ENCODE measurements around the gene RNF41.
"Not testable (repeated sequence)": the region's sequence is repeated elsewhere in the genome, so short reads cannot be mapped to it uniquely, and the experiment has no call there.

RNF41 gene

DNA sequence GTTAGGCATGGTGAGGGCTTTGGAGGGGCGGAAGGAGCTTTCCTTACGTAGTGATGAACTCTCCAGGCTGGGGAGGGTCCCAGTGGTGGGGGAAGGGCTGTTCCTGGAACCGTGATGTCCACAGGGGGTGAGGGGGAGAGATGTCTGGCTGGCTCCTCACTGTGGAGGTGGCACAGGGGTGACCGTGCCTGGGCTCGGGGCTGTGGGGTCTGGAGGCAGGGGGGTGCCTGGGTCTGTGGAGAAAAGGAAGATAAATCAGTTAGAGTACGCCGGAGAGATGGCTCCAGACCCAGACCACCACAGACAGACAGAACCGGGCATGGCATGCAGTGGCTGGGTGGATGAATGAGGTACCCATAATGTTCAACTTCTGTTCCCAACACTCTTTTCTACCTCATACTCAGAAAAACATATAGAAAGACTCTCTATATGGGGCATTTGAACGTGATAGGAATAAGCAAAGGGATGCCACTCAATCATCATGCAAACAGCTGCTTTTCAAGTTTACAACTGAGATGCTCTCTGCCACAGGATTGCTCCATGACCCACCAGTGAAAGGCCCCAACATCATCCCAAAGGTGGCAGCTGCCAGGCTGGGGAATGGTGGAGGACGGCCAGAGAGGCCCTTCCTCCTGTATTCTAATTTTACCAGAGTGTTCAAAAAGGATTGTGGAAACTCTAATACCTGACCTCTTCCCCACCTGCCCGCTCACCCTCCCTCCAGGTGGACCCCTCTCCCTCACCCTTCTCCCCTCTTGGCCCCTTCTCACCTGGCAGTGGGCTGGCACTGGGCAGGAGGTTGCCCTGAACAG, 58.0 kb downstream of the RNF41 start:
- no peak for DNase-seq

DNA sequence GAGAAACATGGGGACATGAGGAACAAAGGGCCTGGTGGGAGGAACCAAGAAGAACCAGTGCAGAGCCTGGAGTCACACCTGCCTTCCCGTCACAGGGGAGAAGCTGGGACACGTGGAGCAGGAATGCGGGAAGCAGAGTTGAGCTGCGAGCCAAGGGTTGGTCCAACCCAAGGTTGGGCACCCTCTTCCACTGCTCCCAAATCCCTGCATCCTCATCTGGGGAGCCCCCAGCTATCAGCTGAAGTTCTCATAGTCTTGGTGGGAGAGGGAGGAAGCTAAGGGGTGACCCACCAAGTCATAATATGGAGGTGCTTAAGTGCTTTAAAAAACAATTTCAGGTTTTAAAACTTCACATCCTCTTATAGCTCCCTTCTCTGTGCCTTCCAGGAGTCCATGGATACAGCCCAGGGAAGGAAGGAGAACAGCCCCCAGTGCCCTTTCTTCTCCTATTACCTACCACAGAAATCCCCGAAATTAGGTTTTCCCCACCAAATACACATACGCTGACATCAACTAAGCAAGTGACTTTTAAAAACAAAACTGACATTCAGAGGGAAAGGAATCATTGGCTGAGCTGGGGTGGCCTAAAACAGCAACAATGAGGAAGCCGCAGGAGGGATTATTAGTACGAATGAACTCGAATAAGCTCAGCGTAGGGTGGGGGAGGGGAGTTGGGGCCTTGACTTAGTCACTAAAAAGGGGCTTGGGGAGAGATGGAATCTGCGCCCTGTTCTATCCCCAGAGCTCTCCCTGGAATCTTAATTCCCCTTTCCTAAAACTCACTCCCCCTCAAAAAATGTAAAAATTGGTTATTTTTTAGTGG, 59.0 kb downstream of the RNF41 start:
- no peak for DNase-seq

DNA sequence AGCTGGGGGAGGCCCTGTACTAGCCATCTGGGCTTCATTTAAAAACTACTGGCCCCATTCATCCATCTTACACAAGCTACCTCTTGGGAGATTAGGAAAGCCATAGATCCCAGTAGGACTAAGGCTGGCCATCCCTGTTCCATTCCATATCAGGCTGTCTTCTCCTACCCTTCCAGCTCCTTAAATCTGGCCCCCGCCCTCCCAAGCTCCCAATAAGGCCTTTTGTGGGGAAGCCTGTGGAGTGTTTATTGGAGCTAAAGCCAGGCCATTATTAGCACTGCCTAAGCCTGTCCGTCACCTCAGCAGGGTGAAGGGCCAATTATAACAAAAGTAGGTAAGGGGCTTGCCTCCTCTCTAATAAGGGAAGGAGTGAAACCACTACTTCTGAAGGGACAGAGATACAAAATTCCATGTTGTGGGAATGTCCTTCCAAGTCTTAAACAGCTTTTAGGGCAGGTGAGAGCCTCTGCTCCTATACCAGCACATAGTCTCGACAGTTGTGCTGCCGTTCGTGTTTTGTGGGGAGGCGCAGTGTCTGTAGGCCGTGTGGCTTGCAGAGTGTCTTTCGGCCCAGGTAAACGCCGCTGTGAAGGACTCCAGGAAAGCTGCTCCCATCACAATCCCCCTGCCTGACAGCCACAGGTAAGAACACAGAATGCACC, 59.9 kb downstream of the RNF41 start:
- DNase-seq: no peak

DNA sequence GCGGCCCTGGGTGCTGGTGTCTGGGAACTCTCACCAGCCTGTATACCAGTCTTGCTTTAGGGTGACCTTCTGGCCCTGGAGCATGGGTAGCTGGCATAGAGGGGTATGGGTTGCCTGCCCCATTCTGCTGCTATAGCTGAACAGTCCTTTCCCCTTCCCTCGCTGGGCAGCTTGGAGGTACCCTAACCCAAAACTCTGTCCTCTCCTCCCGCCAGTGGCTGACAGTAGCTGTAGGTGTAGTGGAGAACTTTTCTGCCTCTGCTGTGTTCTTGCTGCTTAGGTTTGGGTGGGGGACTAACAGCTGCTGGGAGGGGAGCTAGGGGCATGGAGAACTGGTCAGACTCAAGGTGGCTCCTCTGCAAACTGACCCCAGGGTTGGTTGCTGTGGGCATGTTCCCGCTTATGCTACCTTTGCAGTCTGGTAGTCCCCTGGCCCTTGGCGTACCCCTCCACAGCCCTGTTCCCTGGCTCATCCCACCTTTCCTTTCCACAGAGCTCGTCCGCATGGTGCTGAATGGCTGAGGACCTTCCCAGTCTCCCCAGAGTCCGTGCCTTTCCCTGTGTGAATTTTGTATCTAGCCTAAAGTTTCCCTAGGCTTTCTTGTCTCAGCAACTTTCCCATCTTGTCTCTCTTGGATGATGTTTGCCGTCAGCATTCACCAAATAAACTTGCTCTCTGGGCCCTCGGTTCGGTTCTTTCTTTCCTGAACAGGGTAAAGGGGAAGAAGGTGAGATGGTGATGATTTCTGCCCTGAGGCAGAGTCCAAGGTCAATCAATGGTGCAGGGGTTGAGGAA, 60.6 kb downstream of the RNF41 start:
- DNase-seq: no peak

DNA sequence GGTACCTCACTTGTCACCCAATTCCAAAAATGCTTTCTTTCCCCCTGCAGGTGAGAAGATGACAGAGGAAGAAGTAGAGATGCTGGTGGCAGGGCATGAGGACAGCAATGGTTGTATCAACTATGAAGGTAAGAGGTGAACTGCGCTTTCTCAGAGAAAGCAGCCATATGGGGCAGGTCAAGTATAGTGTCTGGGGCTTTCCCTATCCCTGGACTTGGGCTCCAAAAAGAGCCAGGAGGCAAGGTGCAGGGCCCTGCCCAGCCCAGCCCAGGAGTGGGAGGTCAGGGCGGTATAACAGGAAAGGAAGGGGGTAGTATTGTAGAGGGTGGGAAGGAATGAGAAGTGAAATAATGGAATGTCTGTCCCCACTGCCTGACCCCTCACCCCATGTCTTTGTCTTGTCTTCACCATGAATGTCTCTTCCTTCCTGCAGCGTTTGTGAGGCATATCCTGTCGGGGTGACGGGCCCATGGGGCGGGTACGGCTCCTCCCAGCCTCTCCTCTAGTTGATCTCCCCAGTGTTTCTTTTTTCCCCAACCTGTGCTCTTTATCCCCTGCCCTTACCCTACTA, 61.4 kb downstream of the RNF41 start:
- peak; percentile 60 for DNase-seq

DNA sequence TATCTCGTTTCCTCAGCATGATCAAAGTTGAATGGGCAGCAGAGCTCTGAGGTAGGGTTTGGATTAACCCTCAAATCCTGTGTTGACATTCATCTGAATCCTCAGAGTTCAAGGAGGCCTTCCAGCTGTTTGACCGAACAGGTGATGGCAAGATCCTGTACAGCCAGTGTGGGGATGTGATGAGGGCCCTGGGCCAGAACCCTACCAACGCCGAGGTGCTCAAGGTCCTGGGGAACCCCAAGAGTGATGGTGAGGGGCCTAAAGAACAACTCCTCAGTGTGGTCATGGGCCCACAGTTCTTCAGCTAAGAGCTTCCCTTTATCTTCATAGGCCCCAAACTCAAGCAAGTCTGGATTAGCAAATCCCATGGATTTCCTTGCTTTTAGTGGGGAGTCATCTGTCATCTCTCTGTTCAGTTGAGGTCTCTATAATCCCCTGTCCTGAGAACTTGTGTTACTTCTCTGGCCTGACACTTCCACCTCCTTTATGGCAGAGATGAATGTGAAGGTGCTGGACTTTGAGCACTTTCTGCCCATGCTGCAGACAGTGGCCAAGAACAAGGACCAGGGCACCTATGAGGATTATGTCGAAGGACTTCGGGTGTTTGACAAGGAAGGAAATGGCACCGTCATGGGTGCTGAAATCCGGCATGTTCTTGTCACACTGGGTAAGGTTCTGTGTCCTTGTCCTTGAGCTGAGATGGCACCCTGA, 62.1 kb downstream of the RNF41 start:
- DNase-seq: no peak

DNA sequence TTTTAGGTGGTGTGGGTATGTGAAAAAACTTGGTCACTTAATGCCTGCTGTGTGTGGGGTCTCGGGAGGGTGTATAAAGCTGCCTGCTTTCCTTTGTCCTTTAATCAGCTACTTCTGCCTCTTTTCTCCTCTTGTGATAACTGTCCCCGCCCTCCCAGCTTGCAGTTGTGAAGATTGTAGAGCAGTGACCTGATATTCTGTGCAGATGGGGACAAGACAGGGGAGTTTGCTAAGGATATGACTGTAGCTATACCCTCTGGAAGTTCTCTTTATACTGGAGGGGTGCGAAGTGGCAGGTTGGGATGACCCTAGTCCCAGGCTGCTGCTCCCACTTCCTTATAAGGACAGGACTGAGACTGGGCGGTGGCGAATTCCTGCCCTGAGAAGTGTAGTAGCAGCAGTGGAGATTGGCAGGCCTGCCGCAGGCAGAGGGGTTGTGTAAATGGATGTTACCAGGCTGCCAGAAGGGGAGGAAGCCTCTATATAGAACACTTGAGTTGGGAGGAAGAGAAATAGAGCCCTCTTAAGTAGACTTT, 62.7 kb downstream of the RNF41 start:
- peak; percentile 39 for DNase-seq

DNA sequence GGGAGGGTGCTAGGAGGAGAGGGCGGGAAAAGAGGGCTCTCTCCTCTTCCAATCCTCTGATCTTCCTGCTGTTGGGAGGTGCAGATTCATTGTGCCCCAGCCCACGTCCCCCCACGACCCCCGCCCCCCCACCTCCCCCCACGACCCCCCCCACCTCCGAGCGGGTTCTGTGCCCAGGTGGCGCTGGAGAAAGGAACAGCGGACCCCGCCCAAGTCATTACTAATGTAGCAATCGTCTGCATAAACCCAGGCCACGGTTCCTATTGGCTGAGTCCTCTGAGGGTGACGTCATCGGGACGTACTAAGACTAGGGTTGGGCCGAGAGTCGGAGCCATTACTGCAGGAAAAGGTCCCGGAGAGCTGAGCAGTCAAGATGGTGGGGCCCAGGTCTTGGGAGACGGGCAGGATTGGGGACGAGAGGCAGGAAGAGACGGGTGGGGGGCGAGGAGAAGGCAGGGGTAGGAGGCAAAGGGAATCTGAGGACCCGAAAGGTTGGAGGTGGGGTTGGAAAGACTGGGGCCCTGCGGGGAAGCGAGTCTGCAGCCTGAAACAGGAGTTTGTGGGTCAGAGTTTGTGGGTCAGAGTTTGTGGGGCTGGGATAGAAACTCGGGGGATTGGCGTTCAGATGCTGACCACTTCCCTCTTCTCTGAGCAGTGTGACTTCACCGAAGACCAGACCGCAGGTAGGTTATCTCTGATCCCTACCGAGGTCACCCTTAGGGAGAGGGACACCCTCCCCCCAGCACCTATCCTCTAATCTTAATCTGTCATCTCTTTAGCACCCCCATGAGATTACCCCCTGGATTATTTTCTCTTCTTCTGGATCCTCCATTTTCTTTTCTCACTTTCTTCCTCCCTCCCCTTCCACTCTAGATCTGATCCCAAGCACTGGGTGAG, 63.4 kb downstream of the RNF41 start, which contains the start of gene MYL6:
Gene MYL6, plus strand, starts transcription at position 331 of the 897 bp plus-strand sequence. Its CDS starts 43 bp downstream, at position 374.
- DNase-seq: peak; percentile 95

DNA sequence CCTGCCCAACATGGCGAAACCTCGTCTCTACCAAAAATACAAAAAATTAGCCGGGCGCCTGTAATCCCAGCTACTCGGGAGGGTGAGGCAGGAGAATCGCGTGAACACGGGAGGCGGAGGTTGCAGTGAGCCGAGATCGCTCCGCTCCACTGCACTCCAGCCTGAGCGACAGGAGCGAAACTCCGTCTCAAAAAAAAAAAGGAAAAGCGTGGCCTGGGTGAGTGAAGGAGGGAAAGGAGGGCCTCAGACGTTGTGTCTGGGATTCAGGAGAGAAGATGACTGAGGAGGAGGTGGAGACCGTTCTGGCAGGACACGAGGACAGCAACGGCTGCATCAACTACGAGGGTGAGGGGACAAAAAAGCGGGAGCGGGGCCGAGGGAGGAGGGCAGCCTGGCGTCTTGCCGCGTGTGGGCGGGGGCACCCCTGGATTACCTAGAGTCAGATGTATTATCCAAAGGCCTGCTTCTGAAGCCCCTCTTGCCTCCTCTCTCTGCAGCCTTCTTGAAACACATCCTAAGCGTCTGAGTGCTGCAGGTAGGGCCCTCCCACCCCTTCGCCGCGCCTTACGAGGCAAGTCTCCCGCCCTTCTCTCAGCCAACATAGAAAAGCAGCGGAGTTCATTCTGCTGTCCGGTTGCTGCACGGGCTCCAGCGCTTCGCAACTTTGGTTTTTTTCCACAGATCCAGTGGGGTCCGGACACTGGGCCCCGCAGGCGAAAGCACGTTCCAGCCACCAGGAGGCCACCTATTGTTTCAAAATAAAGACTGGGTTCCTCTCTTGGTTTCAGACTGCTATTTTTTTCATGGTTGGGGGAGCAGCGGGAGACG, 64.3 kb downstream of the RNF41 start:
- DNase-seq: peak; percentile 60

DNA sequence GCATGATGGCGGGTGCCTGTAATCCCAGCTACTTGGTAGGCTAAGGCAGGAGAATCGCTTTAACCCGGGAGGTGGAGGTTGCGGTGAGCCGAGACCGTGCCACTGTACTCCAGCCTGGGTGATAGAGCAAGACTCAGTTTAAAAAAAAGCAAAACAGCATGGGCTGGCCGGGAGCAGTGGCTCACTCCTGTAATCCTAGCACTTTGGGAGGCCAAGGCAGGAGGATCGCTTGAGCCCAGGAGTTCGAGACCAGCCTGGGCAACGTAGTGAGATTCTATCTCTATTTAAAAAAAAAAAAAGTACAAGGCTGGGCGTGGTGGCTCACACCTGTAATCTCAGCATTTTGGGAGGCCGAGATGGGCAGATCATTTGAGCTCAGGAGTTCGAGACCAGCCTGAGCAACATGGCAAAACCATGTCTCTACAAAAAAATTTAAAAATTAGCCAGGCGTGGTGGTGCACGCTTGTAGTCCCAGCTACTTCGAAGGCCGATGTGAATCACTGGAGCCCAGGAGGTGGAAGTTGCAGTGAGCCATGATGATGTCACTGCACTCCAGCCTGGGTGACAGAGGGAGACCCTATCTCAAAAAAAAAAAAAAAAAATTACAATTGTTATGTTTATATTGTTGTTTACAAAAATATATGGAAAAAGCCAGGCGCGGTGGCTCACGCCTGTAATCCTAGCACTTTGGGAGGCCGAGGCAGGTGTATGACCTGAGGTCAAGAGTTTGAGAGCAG, 65.1 kb downstream of the RNF41 start:
- not testable (repeated sequence) for DNase-seq

DNA sequence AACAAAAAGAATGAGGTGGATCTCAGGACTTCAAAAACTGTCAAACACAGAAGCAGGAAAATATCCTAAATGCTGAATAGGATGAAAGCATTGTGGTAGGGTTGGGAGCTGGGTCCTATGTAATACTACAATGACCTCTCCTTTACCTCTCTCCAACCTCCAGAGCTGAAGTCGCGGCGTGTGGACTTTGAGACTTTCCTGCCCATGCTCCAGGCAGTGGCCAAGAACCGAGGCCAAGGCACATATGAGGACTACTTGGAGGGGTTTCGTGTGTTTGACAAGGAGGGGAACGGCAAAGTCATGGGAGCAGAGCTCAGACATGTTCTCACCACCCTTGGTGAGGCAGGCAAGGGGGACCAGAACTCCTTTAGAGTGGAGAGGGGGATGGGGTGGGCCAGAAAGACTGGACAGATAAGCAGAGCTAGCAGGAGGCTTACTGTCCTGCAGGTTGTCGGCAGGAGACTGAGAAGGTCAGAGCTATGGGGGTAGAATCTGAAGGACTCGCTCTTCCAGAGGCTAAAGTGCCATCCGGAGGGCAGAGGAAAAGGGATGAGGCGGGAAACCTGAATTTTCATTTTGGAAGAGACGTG, 66.4 kb downstream of the RNF41 start:
- DNase-seq: no peak

DNA sequence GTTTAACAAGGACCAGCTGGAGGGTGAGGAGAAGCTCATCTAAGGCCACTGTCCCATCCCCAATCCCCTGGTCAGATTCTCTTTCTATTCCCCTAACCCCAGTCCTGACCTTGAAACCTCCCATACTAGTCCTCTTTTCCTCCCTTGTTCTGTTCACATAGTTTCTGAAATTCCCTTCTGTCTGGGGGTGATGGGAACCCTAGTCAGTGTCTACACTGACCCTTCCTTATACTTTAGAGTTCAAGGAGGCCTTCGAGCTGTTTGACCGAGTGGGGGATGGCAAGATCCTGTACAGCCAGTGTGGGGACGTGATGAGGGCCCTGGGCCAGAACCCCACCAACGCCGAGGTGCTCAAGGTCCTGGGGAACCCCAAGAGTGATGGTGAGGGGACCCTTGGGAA, 66.9 kb downstream of the RNF41 start:
- no peak for DNase-seq

DNA sequence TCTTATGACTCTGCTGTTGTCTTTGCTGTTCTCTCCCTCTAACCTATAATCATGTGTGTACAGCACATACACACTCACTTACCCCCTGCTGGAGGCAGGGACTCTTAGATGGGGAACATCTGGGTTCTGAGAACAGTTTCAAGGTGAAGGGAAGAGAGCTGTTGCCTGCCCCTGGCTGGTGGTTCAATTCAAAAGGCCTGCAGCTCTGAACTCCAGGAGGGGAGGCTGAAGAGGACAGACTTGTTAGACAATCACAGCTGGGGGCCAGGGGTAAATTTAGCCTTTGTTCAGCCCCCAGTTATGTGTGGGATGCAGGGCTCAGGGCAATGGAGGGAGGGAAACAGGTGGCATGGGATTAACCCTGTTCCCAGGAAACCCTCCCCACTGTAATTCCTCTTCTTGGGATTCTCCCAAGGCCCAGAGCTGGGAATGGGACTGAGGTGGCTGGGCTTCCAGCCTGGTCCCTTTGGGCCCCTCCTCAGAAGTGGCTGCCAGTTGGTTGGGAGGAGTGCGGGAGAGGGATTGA, 67.4 kb downstream of the RNF41 start:
- no peak for DNase-seq

DNA sequence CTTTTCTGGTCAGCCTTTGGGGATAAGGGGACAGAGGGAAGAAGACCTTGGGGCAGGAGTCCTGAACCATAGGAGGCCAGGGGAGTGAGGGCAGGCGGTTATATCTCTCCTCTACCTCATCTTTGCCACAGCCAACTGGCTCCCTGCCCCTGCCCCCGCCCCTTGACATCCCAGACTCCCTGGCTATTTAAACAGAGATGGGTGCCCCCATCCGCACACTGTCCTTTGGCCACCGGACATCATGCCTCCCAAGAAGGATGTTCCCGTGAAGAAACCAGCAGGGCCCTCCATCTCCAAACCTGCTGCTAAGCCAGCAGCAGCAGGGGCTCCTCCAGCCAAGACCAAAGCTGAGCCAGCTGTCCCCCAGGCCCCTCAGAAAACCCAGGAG, 68.0 kb downstream of the RNF41 start:
- no peak for DNase-seq

DNA sequence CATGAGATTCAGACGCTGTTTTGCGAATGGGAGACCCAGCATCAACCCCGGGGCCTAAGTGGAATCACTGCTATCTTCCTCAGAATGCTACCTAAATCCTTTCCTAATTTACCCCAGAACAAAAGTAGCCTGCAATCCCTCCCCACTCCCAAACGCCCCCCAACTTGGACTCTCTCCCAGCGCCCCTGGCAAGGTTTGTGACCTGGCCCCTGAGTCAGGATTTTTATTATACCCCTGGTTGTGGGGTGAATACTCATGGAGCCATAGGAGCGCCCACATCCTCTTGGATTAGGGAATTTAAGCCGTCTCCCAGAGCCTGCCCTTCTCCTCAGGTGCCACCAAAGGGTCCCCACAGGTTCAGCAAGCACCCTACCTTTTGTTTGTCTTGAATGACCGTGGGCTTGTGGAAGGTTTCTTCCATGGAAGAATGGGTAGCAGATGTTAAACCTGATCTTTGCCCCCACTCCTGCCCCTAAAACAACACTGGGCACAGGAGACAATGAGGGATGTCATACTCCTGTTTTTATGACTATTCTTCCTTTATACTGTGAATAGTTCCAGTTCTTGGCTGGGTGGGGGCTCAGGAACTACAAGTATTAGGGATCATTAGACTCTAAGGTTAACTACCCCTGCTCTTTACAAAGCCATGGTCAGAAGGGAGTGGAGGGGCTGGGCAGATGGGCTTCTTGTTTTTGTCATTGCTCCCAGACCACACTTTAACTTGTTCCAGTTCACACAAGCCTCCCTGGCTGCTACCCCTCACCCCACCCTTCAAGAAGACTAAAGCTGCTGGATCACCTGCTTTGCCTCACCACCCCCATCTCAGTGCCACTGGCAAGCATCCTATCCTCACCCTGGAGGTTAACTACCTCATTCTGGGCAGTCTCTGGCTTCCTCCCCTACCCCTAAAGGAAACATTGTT, 68.7 kb downstream of the RNF41 start:
- DNase-seq: no peak
